PFSK-1 (cell line): Measurements from ENCODE around the gene C10orf62.

Source experiments
- FOXP2 ChIP-seq: optimal IDR thresholded peaks from 2 replicates; pipeline ENCODE3; 2011; ENCODE audit warnings: borderline replicate concordance, control low read depth, inconsistent platforms; ENCODE audit not compliant: insufficient read depth; ENCODE audit errors: extremely low read length, extremely low read depth
- POLR2AphosphoS5 ChIP-seq: IDR thresholded peaks from 2 replicates; pipeline ENCODE4 v1.6.1; 2012; ENCODE audit warnings: low read depth, mild to moderate bottlenecking, control low read depth, low read length, moderate library complexity
- REST ChIP-seq, 2 experiments: IDR thresholded peaks; 2 replicates each; pipeline versions ENCODE4 v1.6.1 to v1.8.0; 2011 to 2012; ENCODE audit warnings: low read depth in 2 of 2, low read length in 2 of 2, control low read depth in 1 of 2, inconsistent platforms in 1 of 2, mild to moderate bottlenecking in 1 of 2, moderate library complexity in 1 of 2; ENCODE audit not compliant: insufficient read depth in 1 of 2
- SIN3A ChIP-seq: IDR thresholded peaks from 2 replicates; pipeline ENCODE4 v1.6.1; 2012; ENCODE audit warnings: mild to moderate bottlenecking, low read length, moderate library complexity, borderline replicate concordance; ENCODE audit not compliant: insufficient read depth
- TAF1 ChIP-seq: IDR thresholded peaks from 2 replicates; pipeline ENCODE4 v1.6.1; 2012; ENCODE audit warnings: low read length, control low read depth, borderline replicate concordance; ENCODE audit not compliant: insufficient read depth

C10orf62 gene

GRCh38 chr10:97584060-97584797 lies 5.3 kb upstream of the C10orf62 start, which contains the start of gene HOGA1:
HOGA1 (plus strand) TSS chr10:97584389; CDS start chr10:97584704, 315 bp downstream.
- no peak for TF ChIP-seq FOXP2
- TF ChIP-seq REST (IDR thresholded peaks at IDR 0.05; ENCODE audit: insufficient read depth in 1 of 2, low read depth in 2 of 2, low read length in 2 of 2), result no peak
- TF ChIP-seq SIN3A, result no peak
- TF ChIP-seq TAF1, result no peak
- TF ChIP-seq POLR2AphosphoS5, result no peak

GRCh38 chr10:97584798-97585438 lies 4.6 kb upstream of the C10orf62 start:
- TF ChIP-seq SIN3A, result no peak
- TF ChIP-seq POLR2AphosphoS5, result no peak

GRCh38 chr10:97585439-97585811 lies 4.1 kb upstream of the C10orf62 start:
- TF ChIP-seq REST (IDR thresholded peaks at IDR 0.05; ENCODE audit: insufficient read depth in 1 of 2, low read depth in 2 of 2, low read length in 2 of 2) (no peak), POLR2AphosphoS5 (no peak), SIN3A (no peak), TAF1 (no peak), FOXP2 (no peak)

GRCh38 chr10:97587183-97587582 lies 2.3 kb upstream of the C10orf62 start:
- no peak for TF ChIP-seq REST (IDR thresholded peaks at IDR 0.05; ENCODE audit: insufficient read depth in 1 of 2, low read depth in 2 of 2, low read length in 2 of 2)
- no peak for TF ChIP-seq TAF1
- no peak for TF ChIP-seq POLR2AphosphoS5
- no peak for TF ChIP-seq SIN3A
- TF ChIP-seq FOXP2, result no peak

GRCh38 chr10:97590082-97590747 lies 694 bp downstream of the C10orf62 start:
- no peak for TF ChIP-seq POLR2AphosphoS5
- TF ChIP-seq FOXP2, result no peak
- no peak for TF ChIP-seq SIN3A
- no peak for TF ChIP-seq TAF1
- TF ChIP-seq REST (IDR thresholded peaks at IDR 0.05; ENCODE audit: insufficient read depth in 1 of 2, low read depth in 2 of 2, low read length in 2 of 2), result no peak
